IMR-90 (cell line): ENCODE measurements around the gene IL4R. TPM values are rescaled to one million over a fixed set of nuclear protein-coding genes. Genes with fewer than 3 reads are reported as not detected.

Source experiments
- ATAC-seq: fragments of 200-7000 bp; cut with Tn5 transposase; 2 replicates; pipeline ENCODE4 v1.9.1; 2020; ENCODE audit warnings: low read depth, mild to moderate bottlenecking, moderate library complexity
- BruUV-seq: library from RNA; stranded (reverse); fragments of 400-500 nt; replicated peaks from 2 replicates; lab custom pipeline; 2021; lab: Mats Ljungman, UMichigan
- CTCF ChIA-PET: fragments of 300-600 bp; formaldehyde crosslinking; extraction: SDS; loops from one replicate; lab custom pipeline; 2021; ENCODE audit warnings: antibody characterized with exemption; lab: Yijun Ruan, JAX
- POLR2A ChIA-PET: fragments of 300-600 bp; sonication (Branson Sonifier 250); formaldehyde crosslinking; loops from one replicate; lab custom pipeline; 2022; ENCODE audit warnings: antibody characterized with exemption; ENCODE audit not compliant: unreplicated experiment; lab: Charles Lee
- DNase-seq: peaks from one replicate; pipeline ENCODE4 v3.0.0; 2013
- H2AFZ ChIP-seq: replicated peaks from 2 replicates; pipeline ENCODE3; 2013; ENCODE audit warnings: low read length, mild to moderate bottlenecking; ENCODE audit not compliant: poor library complexity
- H2AK5ac ChIP-seq: 2 replicates; pipeline ENCODE4 v1.6.1; 2013; ENCODE audit warnings: low read depth, low read length, inconsistent platforms
- H2AK9ac ChIP-seq: replicated peaks from 2 replicates; pipeline ENCODE3; 2013; ENCODE audit warnings: mild to moderate bottlenecking, low read depth, low read length, moderate library complexity; ENCODE audit not compliant: poor library complexity
- H2BK120ac ChIP-seq: 2 replicates; pipeline ENCODE4 v1.6.1; 2013; ENCODE audit warnings: low read depth, low read length, inconsistent platforms
- H2BK15ac ChIP-seq: 3 replicates; pipeline ENCODE4 v1.6.1; 2013; ENCODE audit warnings: low read depth, low read length, inconsistent platforms
- H2BK20ac ChIP-seq: 2 replicates; pipeline ENCODE4 v1.6.1; 2013; ENCODE audit warnings: low read depth, mild to moderate bottlenecking, inconsistent platforms, low read length, moderate library complexity
- H2BK5ac ChIP-seq: 2 replicates; pipeline ENCODE4 v1.6.1; 2013; ENCODE audit warnings: mild to moderate bottlenecking, low read depth, low read length, inconsistent platforms; ENCODE audit not compliant: poor library complexity, severe bottlenecking
- H3K14ac ChIP-seq: replicated peaks from 2 replicates; pipeline ENCODE4 v1.6.1; 2013; ENCODE audit warnings: low read depth, low read length, inconsistent platforms
- H3K18ac ChIP-seq: 2 replicates; pipeline ENCODE4 v1.6.1; 2013; ENCODE audit warnings: low read depth, low read length, control low read depth
- H3K23ac ChIP-seq: 2 replicates; pipeline ENCODE4 v1.6.1; 2013; ENCODE audit warnings: low read depth, low read length, inconsistent platforms
- H3K27ac ChIP-seq: 2 replicates; pipeline ENCODE4 v1.5.1; 2013; ENCODE audit warnings: mild to moderate bottlenecking, control low read depth, low read length; ENCODE audit not compliant: insufficient read depth
- H3K27me3 ChIP-seq: 2 replicates; pipeline ENCODE4 v1.6.1; 2013; ENCODE audit warnings: low read length; ENCODE audit not compliant: control insufficient read depth, insufficient read depth
- H3K36me3 ChIP-seq: 2 replicates; pipeline ENCODE4 v1.6.1; 2013; ENCODE audit warnings: low read length, mixed read lengths; ENCODE audit not compliant: control insufficient read depth, insufficient read depth
- H3K4ac ChIP-seq: 2 replicates; pipeline ENCODE4 v1.6.1; 2013; ENCODE audit warnings: low read depth, low read length, inconsistent platforms
- H3K4me1 ChIP-seq: 2 replicates; pipeline ENCODE4 v1.6.1; 2013; ENCODE audit warnings: low read length, mixed read lengths; ENCODE audit not compliant: control insufficient read depth, insufficient read depth
- H3K4me2 ChIP-seq: 2 replicates; pipeline ENCODE4 v1.6.1; 2013; ENCODE audit warnings: low read depth, mild to moderate bottlenecking, control low read depth, low read length, moderate library complexity
- H3K4me3 ChIP-seq: 2 replicates; pipeline ENCODE4 v1.5.1; 2013; ENCODE audit warnings: low read depth, mild to moderate bottlenecking, control low read depth, low read length, moderate library complexity; ENCODE audit not compliant: insufficient read depth
- H3K56ac ChIP-seq: 2 replicates; pipeline ENCODE4 v1.6.1; 2013; ENCODE audit warnings: low read length, inconsistent platforms; ENCODE audit not compliant: insufficient read depth; ENCODE audit errors: extremely low read depth
- H3K79me1 ChIP-seq, 2 experiments: 2 replicates each; pipeline ENCODE4 v1.6.1; 2013; ENCODE audit warnings: low read length in 2 of 2, inconsistent platforms in 1 of 2, low read depth in 1 of 2
- H3K9ac ChIP-seq: 2 replicates; pipeline ENCODE4 v1.6.1; 2013; ENCODE audit warnings: low read depth, low read length, control low read depth
- H3K9me1 ChIP-seq: 2 replicates; pipeline ENCODE4 v1.6.1; 2013; ENCODE audit warnings: low read length, inconsistent platforms; ENCODE audit not compliant: insufficient read depth
- H3K9me3 ChIP-seq: 2 replicates; pipeline ENCODE4 v1.6.1; 2013; ENCODE audit warnings: low read length; ENCODE audit not compliant: control insufficient read depth, insufficient read depth
- H4K20me1 ChIP-seq: 2 replicates; pipeline ENCODE4 v1.6.1; 2013; ENCODE audit warnings: low read length, inconsistent platforms; ENCODE audit not compliant: insufficient read depth
- H4K5ac ChIP-seq: 2 replicates; pipeline ENCODE4 v1.6.1; 2013; ENCODE audit warnings: mild to moderate bottlenecking, low read depth, low read length, control low read depth
- H4K8ac ChIP-seq, 2 experiments: 2 replicates each; pipeline ENCODE4 v1.6.1; 2013; ENCODE audit warnings: low read depth in 2 of 2, low read length in 2 of 2, control low read depth in 1 of 2, inconsistent platforms in 1 of 2
- H4K91ac ChIP-seq: 2 replicates; pipeline ENCODE4 v1.6.1; 2013; ENCODE audit warnings: low read depth, low read length, inconsistent platforms; ENCODE audit not compliant: insufficient read depth
- BHLHE40 ChIP-seq: fragments of 150-350 bp; IDR thresholded peaks from 2 replicates; pipeline ENCODE4 v1.6.1; 2016; ENCODE audit warnings: mild to moderate bottlenecking, low read depth, low read length
- FOS ChIP-seq: fragments of 150-350 bp; IDR thresholded peaks from 2 replicates; pipeline ENCODE4 v1.6.1; 2016; ENCODE audit warnings: low read depth, low read length
- POLR2A ChIP-seq: IDR thresholded peaks from 2 replicates; pipeline ENCODE4 v1.6.1; 2012; ENCODE audit warnings: mild to moderate bottlenecking, low read depth, low read length
- WGBS, 2 experiments: methylation state at CpG; one replicate each; pipeline versions ENCODE4 v1.1.5 to v1.1.7; 2013; ENCODE audit warnings: missing lambda C conversion rate in 2 of 2; ENCODE audit not compliant: insufficient read length in 1 of 2; ENCODE audit errors: extremely low coverage in 2 of 2; 5-methylcytosine and 5-hydroxymethylcytosine counted together
- dilution Hi-C: fragments of 300-500 bp; cut with HindIII; formaldehyde crosslinking; loops from one replicate; pipeline ENCODE4 v1.14.3; 2018; ENCODE audit warnings: low sequenced_read_pairs; ENCODE audit not compliant: unreplicated experiment
- in situ Hi-C: fragments of 300-500 bp; cut with MboI; formaldehyde crosslinking; loops from 3 replicates; pipeline ENCODE4 v1.14.3; 2019; ENCODE audit warnings: low sequenced_read_pairs, inconsistent platforms, mixed read lengths
- intact Hi-C: fragments of 100-400 bp; cut with micrococcal nuclease; formaldehyde crosslinking; loops from 2 replicates; pipeline ENCODE4 v1.10.0; 2022
- polyA plus RNA-seq, 3 experiments: library from polyadenylated mRNA; depleted of rRNA; stranded (reverse); fragments of >200 nt; gene quantifications; 2 replicates each; pipeline ENCODE4 v1.2.3, GENCODE V29; 2012; ENCODE audit warnings: low replicate concordance in 1 of 3
- total RNA-seq: library from RNA; depleted of rRNA; stranded (reverse); fragments of >200 nt; gene quantifications from 2 replicates; pipeline ENCODE4 v1.2.3, GENCODE V29; 2012

The IL4R gene
- total and polyA plus RNA-seq, 2 of the 4 experiments (the other 2 are of a cell fraction), result 6.3 to 18.7 TPM

- peak overlapping the region; percentile 84 for H4K5ac ChIP-seq
- peak overlapping the region; percentile 45 for H2AFZ ChIP-seq
- peaks cover 34 to 85% of the 10 kb centered on the region in 2 experiments for H3K79me1 ChIP-seq
- peak overlapping the region; percentile 21; the same call in 1 of the 2 replicates for H3K9ac ChIP-seq
- peak overlapping the region; percentile 95 for H3K4ac ChIP-seq
- 30% methylated on average over 3 of the region's 7 CpGs; no CpG with 5 or more reads in 1 of the 2 experiments for WGBS, 2 experiments
- in situ Hi-C loops, result no loop called here
- peaks cover 50% of the 10 kb centered on the region for H3K36me3 ChIP-seq
- peaks cover 25% of the 10 kb centered on the region for H3K4me1 ChIP-seq
- no peaks in the 10 kb centered on the region for H3K9me3 ChIP-seq
- peak overlapping the region; percentile 82 for H4K91ac ChIP-seq
- H2AK5ac ChIP-seq, result peak overlapping the region; percentile 99
- H2AK9ac ChIP-seq, result peak overlapping the region; percentile 31
- H2BK120ac ChIP-seq, result peak overlapping the region; percentile 85
- peaks cover 36% of the 10 kb centered on the region for H3K9me1 ChIP-seq
- peaks cover 10% of the 10 kb centered on the region; the same call in 1 of the 2 replicates for H4K20me1 ChIP-seq
- DNase-seq (peak; percentile 70), ATAC-seq (no peak)
- no peak for TF ChIP-seq BHLHE40
- TF ChIP-seq POLR2A, result no peak
- TF ChIP-seq FOS, result no peak
- BruUV-seq, result no TSS peak
- H3K23ac ChIP-seq, result peak overlapping the region; percentile 86
- no peaks in the 10 kb centered on the region for H3K27me3 ChIP-seq
- H3K27ac ChIP-seq, result peak overlapping the region; percentile 70
- H2BK20ac ChIP-seq, result peak overlapping the region; percentile 94
- H3K56ac ChIP-seq, result 0 out of 2 replicates have a peak overlapping the region, but pooled peaks have one; percentile 22
- intact Hi-C loops, result no loop called here
- H2BK5ac ChIP-seq, result peak overlapping the region; percentile 61
- H3K14ac ChIP-seq, result peak overlapping the region; percentile 41
- peak overlapping the region; percentile 42 for H3K18ac ChIP-seq
- ChIA-PET CTCF (no interaction called here), POLR2A (no interaction called here)
- no peak overlapping the region for H3K4me3 ChIP-seq
- H4K8ac ChIP-seq, result peak overlapping the region; percentile 67 to 75; a peak in 3 of 4 replicates
- H3K4me2 ChIP-seq, result peak overlapping the region; percentile 14; the same call in 1 of the 2 replicates
- H2BK15ac ChIP-seq, result peak overlapping the region; percentile 35; the same call in 2 of the 3 replicates
- dilution Hi-C loops, result no loop called here
These were observed 21.1 kb downstream of the IL4R start for GRCh38 chr16:27334838-27335237.
